HCT116 (cell line): ENCODE measurements around the gene RIPOR2. TPM values are rescaled to one million over a fixed set of nuclear protein-coding genes. Genes with fewer than 3 reads are reported as not detected.

Source experiments
- ATAC-seq: fragments of 200-7000 bp; cut with Tn5 transposase; 2 replicates; pipeline ENCODE4 v1.9.1; 2020; ENCODE audit warnings: mild to moderate bottlenecking, moderate library complexity
- BruUV-seq: library from RNA; stranded (reverse); fragments of 400-500 nt; replicated peaks from 2 replicates; lab custom pipeline; 2021; lab: Mats Ljungman, UMichigan
- CTCF ChIA-PET: fragments of 300-600 bp; sonication (Branson Sonifier 250); formaldehyde crosslinking; loops from one replicate; lab custom pipeline; 2021; ENCODE audit warnings: antibody characterized with exemption; lab: Charles Lee
- POLR2A ChIA-PET: fragments of 300-600, 350-600 bp; sonication (Branson Sonifier 250); formaldehyde crosslinking; loops from one replicate; lab custom pipeline; 2021; ENCODE audit warnings: antibody characterized with exemption; lab: Charles Lee
- RAD21 ChIA-PET, 2 experiments: fragments of 300-600 bp; sonication (Branson Sonifier 250); formaldehyde crosslinking; loops; one replicate each; lab custom pipeline; 2023; ENCODE audit warnings: low total read pairs in 2 of 2; ENCODE audit not compliant: uncharacterized antibody in 2 of 2, unreplicated experiment in 2 of 2, low non-redundant PET in 1 of 2; lab: Charles Lee
- DNase-seq: peaks from one replicate; pipeline ENCODE4 v3.0.0-alpha.2; 2010; ENCODE audit warnings: low read depth, low spot score
- H2AFZ ChIP-seq: fragments of 200-600 bp; shearing (Covaris generic), sonication (generic); 2 replicates; pipeline ENCODE4 v1.6.1; 2017; ENCODE audit warnings: low read depth, mixed run types, mixed read lengths, antibody characterized with exemption, low read length; ENCODE audit not compliant: poor library complexity, severe bottlenecking
- H3K27ac ChIP-seq: 2 replicates; pipeline ENCODE4 v1.5.1; 2012; ENCODE audit warnings: low read depth, low read length
- H3K27me3 ChIP-seq: fragments of 200-600 bp; sonication (generic); 2 replicates; pipeline ENCODE4 v1.6.1; 2016; ENCODE audit warnings: mixed run types, low read length, mixed read lengths; ENCODE audit not compliant: insufficient read depth
- H3K36me3 ChIP-seq, 2 experiments: fragments of 200-500 bp in 1 of 2; fragments of 200-600 bp in 1 of 2; sonication (Bioruptor generic) in 1 of 2; sonication (generic) in 1 of 2; 2 replicates each; pipeline versions ENCODE4 v1.5.1 to v1.6.1; 2014 to 2016; ENCODE audit warnings: low read length in 2 of 2, inconsistent platforms in 1 of 2, mixed read lengths in 1 of 2, mixed run types in 1 of 2; ENCODE audit not compliant: insufficient read depth in 2 of 2, control insufficient read depth in 1 of 2
- H3K4me1 ChIP-seq, 2 experiments: fragments of 200-600 bp in 1 of 2; sonication (generic) in 1 of 2; 2 replicates each; pipeline versions ENCODE4 v1.5.1 to v1.6.1; 2012 to 2017; ENCODE audit warnings: low read length in 2 of 2, inconsistent platforms in 1 of 2, mild to moderate bottlenecking in 1 of 2, mixed read lengths in 1 of 2, mixed run types in 1 of 2, moderate library complexity in 1 of 2; ENCODE audit not compliant: insufficient read depth in 2 of 2, control insufficient read depth in 1 of 2
- H3K4me2 ChIP-seq: fragments of 200-600 bp; sonication (generic); 2 replicates; pipeline ENCODE4 v1.6.1; 2017; ENCODE audit warnings: mixed run types, low read length, mixed read lengths
- H3K4me3 ChIP-seq, 2 experiments: fragments of 200-600 bp in 1 of 2; sonication (generic) in 1 of 2; replicated peaks in 1 of 2; 2 replicates each; pipeline ENCODE4 v1.5.1; 2011 to 2016; ENCODE audit warnings: low read length in 2 of 2, control low read depth in 1 of 2, low read depth in 1 of 2, mild to moderate bottlenecking in 1 of 2, mixed read lengths in 1 of 2, mixed run types in 1 of 2
- H3K79me2 ChIP-seq: fragments of 200-600 bp; sonication (generic); 2 replicates; pipeline ENCODE4 v1.6.1; 2017; ENCODE audit warnings: mild to moderate bottlenecking, mixed run types, low read length, moderate library complexity, mixed read lengths; ENCODE audit not compliant: insufficient read depth
- H3K9ac ChIP-seq: fragments of 200-600 bp; sonication (generic); 2 replicates; pipeline ENCODE4 v1.6.1; 2016; ENCODE audit warnings: low read length, mixed read lengths
- H3K9me2 ChIP-seq: fragments of 200-600 bp; sonication (generic), shearing (Covaris generic); 2 replicates; pipeline ENCODE4 v1.6.1; 2017; ENCODE audit warnings: mixed run types, mild to moderate bottlenecking, moderate library complexity; ENCODE audit not compliant: insufficient read depth
- H3K9me3 ChIP-seq, 2 experiments: fragments of 200-500 bp in 1 of 2; fragments of 200-600 bp in 1 of 2; sonication (Bioruptor generic) in 1 of 2; sonication (generic) in 1 of 2; 2 replicates each; pipeline ENCODE4 v1.6.1; 2014 to 2017; ENCODE audit warnings: low read length in 2 of 2, mixed read lengths in 2 of 2, inconsistent platforms in 1 of 2, low read depth in 1 of 2, mild to moderate bottlenecking in 1 of 2, mixed run types in 1 of 2, moderate library complexity in 1 of 2; ENCODE audit not compliant: control insufficient read depth in 1 of 2, insufficient read depth in 1 of 2
- H4K20me1 ChIP-seq: fragments of 200-600 bp; sonication (generic), shearing (Covaris generic); 2 replicates; pipeline ENCODE4 v1.6.1; 2017; ENCODE audit warnings: mixed run types, mild to moderate bottlenecking, moderate library complexity; ENCODE audit not compliant: insufficient read depth
- CBX3 ChIP-seq: IDR thresholded peaks from 2 replicates; pipeline ENCODE4 v1.6.1; 2012; ENCODE audit warnings: low read depth
- CEBPB ChIP-seq: IDR thresholded peaks from 2 replicates; pipeline ENCODE4 v1.6.1; 2012; ENCODE audit warnings: low read depth
- JUND ChIP-seq: IDR thresholded peaks from 2 replicates; pipeline ENCODE4 v1.6.1; 2012
- POLR2AphosphoS5 ChIP-seq: IDR thresholded peaks from 2 replicates; pipeline ENCODE4 v1.6.1; 2011; ENCODE audit warnings: mild to moderate bottlenecking, low read depth, low read length, moderate library complexity
- RAD21 ChIP-seq: IDR thresholded peaks from 2 replicates; pipeline ENCODE4 v1.6.1; 2012; ENCODE audit warnings: low read depth, mild to moderate bottlenecking
- SP1 ChIP-seq: IDR thresholded peaks from 2 replicates; pipeline ENCODE4 v1.6.1; 2012; ENCODE audit warnings: low read depth
- TCF7L2 ChIP-seq: IDR thresholded peaks from 2 replicates; pipeline ENCODE4 v1.7.0; 2011; ENCODE audit warnings: borderline replicate concordance, inconsistent platforms; ENCODE audit not compliant: insufficient read depth, insufficient read length; ENCODE audit errors: extremely low read depth
- ZFX ChIP-seq: fragments of 450-650 bp; IDR thresholded peaks from 2 replicates; pipeline ENCODE4 v1.6.1; 2017
- intact Hi-C: fragments of 100-400 bp; cut with micrococcal nuclease; formaldehyde crosslinking; loops from 2 replicates; pipeline ENCODE4 v1.10.0; 2022
- total RNA-seq: library from RNA; stranded (reverse); gene quantifications from one replicate; pipeline ENCODE4 v1.2.1, GENCODE V29; 2021; ENCODE audit not compliant: unreplicated experiment
- TF ChIP-seq, protein P1 (sequence below): IDR thresholded peaks from 2 replicates; pipeline ENCODE4 v1.6.1; 2012; ENCODE audit warnings: low read depth
- TF ChIP-seq, protein P2 (sequence below), 3 experiments: fragments of 200-600 bp in 1 of 3; sonication (generic) in 1 of 3; IDR thresholded peaks in 2 of 3; conservative IDR thresholded peaks in 1 of 3; 2 replicates each; pipeline ENCODE4 v1.5.1; 2012 to 2017; ENCODE audit warnings: low read depth in 2 of 3, low read length in 2 of 3, antibody characterized with exemption in 1 of 3, borderline replicate concordance in 1 of 3, control low read depth in 1 of 3, mild to moderate bottlenecking in 1 of 3, mixed read lengths in 1 of 3, mixed run types in 1 of 3, moderate library complexity in 1 of 3; ENCODE audit not compliant: insufficient read depth in 1 of 3
- TF ChIP-seq, protein P3 (sequence below): IDR thresholded peaks from 2 replicates; pipeline ENCODE4 v1.6.1; 2012

Gene RIPOR2
- total RNA-seq, 1 experiment from 2014 or later = 0.44 TPM

DNA sequence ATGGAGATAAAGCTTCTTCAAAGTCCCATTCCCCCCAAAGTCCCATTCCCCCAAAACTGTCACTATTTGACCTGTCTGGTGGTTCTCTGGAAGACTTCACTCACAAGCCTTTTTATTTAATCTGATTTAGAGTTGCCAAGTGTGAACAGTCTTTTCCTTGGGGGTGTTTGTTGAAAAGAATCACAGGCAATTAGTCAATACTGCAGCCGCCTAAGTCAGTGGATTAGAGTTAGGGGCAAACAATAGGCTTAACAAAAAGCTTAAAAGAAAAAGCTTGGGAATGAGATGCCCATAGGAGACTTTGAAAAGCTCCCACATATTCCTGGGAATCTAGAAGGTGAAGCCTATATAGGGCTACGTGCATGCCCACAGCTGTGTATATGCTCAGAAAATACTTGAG, 8.0 kb upstream of the RIPOR2 start:
- H3K9ac ChIP-seq = no peak overlapping the region
- no peaks in the 10 kb centered on the region for H3K79me2 ChIP-seq
- H3K4me3 ChIP-seq = no peak overlapping the region
- ATAC-seq = no peak
- H3K36me3 ChIP-seq = no peaks in the 10 kb centered on the region
- H3K9me2 ChIP-seq = no peaks in the 10 kb centered on the region
- H3K27me3 ChIP-seq = no peaks in the 10 kb centered on the region
- ChIA-PET CTCF (no interaction called here), POLR2A (no interaction called here), RAD21 (no interaction called here)
- no peaks in the 10 kb centered on the region for H4K20me1 ChIP-seq
- intact Hi-C loops = no loop called here
- DNase-seq = no peak
- no peak overlapping the region for H2AFZ ChIP-seq
- no peak overlapping the region for H3K4me2 ChIP-seq
- no peaks in the 10 kb centered on the region for H3K9me3 ChIP-seq
- H3K27ac ChIP-seq = no peak overlapping the region
- TF ChIP-seq, protein P1, sequence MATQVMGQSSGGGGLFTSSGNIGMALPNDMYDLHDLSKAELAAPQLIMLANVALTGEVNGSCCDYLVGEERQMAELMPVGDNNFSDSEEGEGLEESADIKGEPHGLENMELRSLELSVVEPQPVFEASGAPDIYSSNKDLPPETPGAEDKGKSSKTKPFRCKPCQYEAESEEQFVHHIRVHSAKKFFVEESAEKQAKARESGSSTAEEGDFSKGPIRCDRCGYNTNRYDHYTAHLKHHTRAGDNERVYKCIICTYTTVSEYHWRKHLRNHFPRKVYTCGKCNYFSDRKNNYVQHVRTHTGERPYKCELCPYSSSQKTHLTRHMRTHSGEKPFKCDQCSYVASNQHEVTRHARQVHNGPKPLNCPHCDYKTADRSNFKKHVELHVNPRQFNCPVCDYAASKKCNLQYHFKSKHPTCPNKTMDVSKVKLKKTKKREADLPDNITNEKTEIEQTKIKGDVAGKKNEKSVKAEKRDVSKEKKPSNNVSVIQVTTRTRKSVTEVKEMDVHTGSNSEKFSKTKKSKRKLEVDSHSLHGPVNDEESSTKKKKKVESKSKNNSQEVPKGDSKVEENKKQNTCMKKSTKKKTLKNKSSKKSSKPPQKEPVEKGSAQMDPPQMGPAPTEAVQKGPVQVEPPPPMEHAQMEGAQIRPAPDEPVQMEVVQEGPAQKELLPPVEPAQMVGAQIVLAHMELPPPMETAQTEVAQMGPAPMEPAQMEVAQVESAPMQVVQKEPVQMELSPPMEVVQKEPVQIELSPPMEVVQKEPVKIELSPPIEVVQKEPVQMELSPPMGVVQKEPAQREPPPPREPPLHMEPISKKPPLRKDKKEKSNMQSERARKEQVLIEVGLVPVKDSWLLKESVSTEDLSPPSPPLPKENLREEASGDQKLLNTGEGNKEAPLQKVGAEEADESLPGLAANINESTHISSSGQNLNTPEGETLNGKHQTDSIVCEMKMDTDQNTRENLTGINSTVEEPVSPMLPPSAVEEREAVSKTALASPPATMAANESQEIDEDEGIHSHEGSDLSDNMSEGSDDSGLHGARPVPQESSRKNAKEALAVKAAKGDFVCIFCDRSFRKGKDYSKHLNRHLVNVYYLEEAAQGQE = no peak
- TF ChIP-seq CEBPB (no peak), JUND (no peak), ZFX (no peak), SP1 (no peak), POLR2AphosphoS5 (no peak), TCF7L2 (no peak), RAD21 (no peak), CBX3 (no peak)
- TF ChIP-seq, protein P2, sequence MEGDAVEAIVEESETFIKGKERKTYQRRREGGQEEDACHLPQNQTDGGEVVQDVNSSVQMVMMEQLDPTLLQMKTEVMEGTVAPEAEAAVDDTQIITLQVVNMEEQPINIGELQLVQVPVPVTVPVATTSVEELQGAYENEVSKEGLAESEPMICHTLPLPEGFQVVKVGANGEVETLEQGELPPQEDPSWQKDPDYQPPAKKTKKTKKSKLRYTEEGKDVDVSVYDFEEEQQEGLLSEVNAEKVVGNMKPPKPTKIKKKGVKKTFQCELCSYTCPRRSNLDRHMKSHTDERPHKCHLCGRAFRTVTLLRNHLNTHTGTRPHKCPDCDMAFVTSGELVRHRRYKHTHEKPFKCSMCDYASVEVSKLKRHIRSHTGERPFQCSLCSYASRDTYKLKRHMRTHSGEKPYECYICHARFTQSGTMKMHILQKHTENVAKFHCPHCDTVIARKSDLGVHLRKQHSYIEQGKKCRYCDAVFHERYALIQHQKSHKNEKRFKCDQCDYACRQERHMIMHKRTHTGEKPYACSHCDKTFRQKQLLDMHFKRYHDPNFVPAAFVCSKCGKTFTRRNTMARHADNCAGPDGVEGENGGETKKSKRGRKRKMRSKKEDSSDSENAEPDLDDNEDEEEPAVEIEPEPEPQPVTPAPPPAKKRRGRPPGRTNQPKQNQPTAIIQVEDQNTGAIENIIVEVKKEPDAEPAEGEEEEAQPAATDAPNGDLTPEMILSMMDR (IDR thresholded peaks at IDR 0.05 in 2 of 3, conservative IDR thresholded peaks at IDR 0.05 in 1 of 3; ENCODE audit: borderline replicate concordance in 1 of 3, insufficient read depth in 1 of 3, low read depth in 2 of 3, low read length in 2 of 3) = no peak
- TF ChIP-seq, protein P3, sequence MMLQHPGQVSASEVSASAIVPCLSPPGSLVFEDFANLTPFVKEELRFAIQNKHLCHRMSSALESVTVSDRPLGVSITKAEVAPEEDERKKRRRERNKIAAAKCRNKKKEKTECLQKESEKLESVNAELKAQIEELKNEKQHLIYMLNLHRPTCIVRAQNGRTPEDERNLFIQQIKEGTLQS = no peak
- no TSS peak for BruUV-seq
- no peaks in the 10 kb centered on the region for H3K4me1 ChIP-seq
